Nephron (organoid): Measurements from ENCODE around the gene PCDH17.

Experiments used
- H3K27ac Mint-ChIP-seq, 3 experiments: 2 replicates each; pipeline ENCODE4 v1.8.0; 2020; ENCODE audit warnings: mixed read lengths in 3 of 3, mild to moderate bottlenecking in 2 of 3, moderate library complexity in 1 of 3
- H3K27me3 Mint-ChIP-seq: 2 replicates; pipeline ENCODE4 v1.8.0; 2021; ENCODE audit warnings: low read depth, mild to moderate bottlenecking, moderate library complexity, mixed read lengths
- H3K36me3 Mint-ChIP-seq: 2 replicates; pipeline ENCODE4 v1.8.0; 2020; ENCODE audit warnings: low read depth, mixed read lengths
- H3K4me1 Mint-ChIP-seq: 2 replicates; pipeline ENCODE4 v1.8.0; 2020; ENCODE audit warnings: mixed read lengths
- H3K4me3 Mint-ChIP-seq, 3 experiments: 2 replicates each; pipeline ENCODE4 v1.8.0; 2020; ENCODE audit warnings: mild to moderate bottlenecking in 3 of 3, mixed read lengths in 3 of 3, moderate library complexity in 2 of 3
- H3K9me3 Mint-ChIP-seq: 2 replicates; pipeline ENCODE4 v1.8.0; 2020; ENCODE audit warnings: mixed read lengths
- TF ChIP-seq, protein P1 (sequence below), 3 experiments: fragments of 200-600 bp; sonication (generic); IDR thresholded peaks; one replicate each; pipeline ENCODE4 v1.5.0; 2021; ENCODE audit warnings: antibody characterized with exemption in 3 of 3; ENCODE audit not compliant: unreplicated experiment in 3 of 3

PCDH17 gene, protein sequence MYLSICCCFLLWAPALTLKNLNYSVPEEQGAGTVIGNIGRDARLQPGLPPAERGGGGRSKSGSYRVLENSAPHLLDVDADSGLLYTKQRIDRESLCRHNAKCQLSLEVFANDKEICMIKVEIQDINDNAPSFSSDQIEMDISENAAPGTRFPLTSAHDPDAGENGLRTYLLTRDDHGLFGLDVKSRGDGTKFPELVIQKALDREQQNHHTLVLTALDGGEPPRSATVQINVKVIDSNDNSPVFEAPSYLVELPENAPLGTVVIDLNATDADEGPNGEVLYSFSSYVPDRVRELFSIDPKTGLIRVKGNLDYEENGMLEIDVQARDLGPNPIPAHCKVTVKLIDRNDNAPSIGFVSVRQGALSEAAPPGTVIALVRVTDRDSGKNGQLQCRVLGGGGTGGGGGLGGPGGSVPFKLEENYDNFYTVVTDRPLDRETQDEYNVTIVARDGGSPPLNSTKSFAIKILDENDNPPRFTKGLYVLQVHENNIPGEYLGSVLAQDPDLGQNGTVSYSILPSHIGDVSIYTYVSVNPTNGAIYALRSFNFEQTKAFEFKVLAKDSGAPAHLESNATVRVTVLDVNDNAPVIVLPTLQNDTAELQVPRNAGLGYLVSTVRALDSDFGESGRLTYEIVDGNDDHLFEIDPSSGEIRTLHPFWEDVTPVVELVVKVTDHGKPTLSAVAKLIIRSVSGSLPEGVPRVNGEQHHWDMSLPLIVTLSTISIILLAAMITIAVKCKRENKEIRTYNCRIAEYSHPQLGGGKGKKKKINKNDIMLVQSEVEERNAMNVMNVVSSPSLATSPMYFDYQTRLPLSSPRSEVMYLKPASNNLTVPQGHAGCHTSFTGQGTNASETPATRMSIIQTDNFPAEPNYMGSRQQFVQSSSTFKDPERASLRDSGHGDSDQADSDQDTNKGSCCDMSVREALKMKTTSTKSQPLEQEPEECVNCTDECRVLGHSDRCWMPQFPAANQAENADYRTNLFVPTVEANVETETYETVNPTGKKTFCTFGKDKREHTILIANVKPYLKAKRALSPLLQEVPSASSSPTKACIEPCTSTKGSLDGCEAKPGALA (N-terminal part only)

DNA sequence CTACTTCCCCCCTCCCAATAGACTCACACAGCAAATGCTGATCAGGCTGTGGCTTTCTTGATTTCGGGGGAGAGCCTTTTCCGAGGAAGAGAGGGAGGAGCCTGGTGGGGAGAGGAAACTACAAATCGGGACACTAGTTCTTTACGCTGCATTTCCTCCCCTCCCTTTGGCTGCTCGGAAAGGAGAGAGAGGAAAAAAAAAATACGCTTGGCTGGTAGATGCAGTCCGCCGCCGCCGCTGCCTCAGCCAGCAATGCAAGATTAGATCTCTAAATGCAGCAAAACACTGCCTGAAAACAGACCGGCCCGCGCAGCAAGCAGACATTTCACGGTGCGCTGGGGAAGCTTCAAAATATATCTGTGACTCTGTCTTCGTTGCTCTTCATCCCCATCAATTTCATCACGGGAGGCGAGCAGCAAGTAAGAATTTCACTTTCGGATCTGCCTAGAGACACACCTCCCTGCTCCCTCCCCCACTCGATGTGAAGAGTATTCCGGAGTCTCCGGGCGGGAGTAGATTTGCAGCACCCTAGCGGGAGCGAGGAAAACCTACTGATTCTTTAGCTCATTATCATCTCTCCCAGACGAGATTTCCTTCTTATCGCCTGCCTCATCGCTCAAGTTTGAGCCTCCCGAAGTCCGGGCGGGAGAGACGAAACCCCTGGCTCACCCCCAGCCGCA, at the start of gene PCDH17:
TSS of gene PCDH17 (plus strand) at position 149 of the 680 bp plus-strand sequence. CDS start 803 bp downstream, outside the sequence.
- Mint-ChIP-seq H3K4me3 (peak within 1 kb of the TSS; percentile 91 to 96 (median 92)), H3K4me1 (peaks cover 20% of the 10 kb centered on the region), H3K36me3 (peaks cover 32% of the 10 kb centered on the region), H3K9me3 (peaks cover 2% of the 10 kb centered on the region), H3K27me3 (peaks cover 63% of the 10 kb centered on the region), H3K27ac (peak within 1 kb of the TSS; percentile 85 to 87 (median 86))
- TF ChIP-seq, protein P1, sequence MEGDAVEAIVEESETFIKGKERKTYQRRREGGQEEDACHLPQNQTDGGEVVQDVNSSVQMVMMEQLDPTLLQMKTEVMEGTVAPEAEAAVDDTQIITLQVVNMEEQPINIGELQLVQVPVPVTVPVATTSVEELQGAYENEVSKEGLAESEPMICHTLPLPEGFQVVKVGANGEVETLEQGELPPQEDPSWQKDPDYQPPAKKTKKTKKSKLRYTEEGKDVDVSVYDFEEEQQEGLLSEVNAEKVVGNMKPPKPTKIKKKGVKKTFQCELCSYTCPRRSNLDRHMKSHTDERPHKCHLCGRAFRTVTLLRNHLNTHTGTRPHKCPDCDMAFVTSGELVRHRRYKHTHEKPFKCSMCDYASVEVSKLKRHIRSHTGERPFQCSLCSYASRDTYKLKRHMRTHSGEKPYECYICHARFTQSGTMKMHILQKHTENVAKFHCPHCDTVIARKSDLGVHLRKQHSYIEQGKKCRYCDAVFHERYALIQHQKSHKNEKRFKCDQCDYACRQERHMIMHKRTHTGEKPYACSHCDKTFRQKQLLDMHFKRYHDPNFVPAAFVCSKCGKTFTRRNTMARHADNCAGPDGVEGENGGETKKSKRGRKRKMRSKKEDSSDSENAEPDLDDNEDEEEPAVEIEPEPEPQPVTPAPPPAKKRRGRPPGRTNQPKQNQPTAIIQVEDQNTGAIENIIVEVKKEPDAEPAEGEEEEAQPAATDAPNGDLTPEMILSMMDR (IDR thresholded peaks at IDR 0.05; ENCODE audit: unreplicated experiment in 3 of 3): peak in 2 of 3 experiments; percentile 4 to 6

DNA sequence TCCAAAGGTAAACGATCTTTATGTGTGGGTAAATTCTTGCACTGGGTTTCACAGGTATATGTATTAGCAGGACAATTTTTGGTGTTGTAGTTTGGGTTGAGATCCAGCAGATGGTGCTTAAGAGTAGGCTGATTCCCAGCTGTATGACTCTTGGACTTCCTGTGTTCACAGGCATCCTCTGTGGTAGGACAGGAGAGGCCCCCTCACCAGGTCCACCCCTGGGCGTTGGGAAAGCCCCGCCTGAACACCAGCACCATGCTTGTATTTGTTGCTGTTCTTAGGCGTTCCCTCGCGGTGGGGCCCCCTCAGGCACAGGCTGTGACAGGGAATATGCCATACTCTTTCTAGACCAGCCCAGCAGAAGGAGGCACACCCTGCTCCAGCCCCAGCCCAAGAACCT, 49.5 kb upstream of the PCDH17 start:
- H3K36me3 Mint-ChIP-seq: no peaks in the 10 kb centered on the region
- no peaks in the 10 kb centered on the region for H3K27me3 Mint-ChIP-seq
- H3K27ac Mint-ChIP-seq: no peak overlapping the region
- no peaks in the 10 kb centered on the region for H3K4me1 Mint-ChIP-seq
- TF ChIP-seq, protein P1 (IDR thresholded peaks at IDR 0.05; ENCODE audit: unreplicated experiment in 3 of 3): no peak
- H3K4me3 Mint-ChIP-seq: no peak overlapping the region
- no peaks in the 10 kb centered on the region for H3K9me3 Mint-ChIP-seq

DNA sequence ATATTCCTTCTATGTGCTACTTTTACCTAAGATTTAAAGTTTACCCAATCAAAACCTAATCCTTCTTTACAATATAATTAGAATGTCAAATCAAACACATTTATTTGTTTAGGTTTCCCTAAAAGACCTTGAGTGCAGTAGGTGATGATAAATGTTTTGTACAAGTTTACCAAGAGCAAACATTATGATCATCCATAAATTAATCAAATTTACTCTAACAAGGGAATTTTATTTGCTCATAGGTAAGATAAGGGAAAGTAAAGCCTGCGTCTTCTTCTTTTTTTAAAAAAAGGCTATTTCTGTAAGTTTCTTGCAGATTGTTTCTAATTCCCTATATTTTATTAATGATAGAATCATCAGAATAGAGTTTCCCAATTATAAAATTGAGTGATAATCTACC, 48.0 kb upstream of the PCDH17 start:
- Mint-ChIP-seq H3K9me3 (no peaks in the 10 kb centered on the region), H3K4me3 (no peak overlapping the region), H3K36me3 (no peaks in the 10 kb centered on the region), H3K27me3 (no peaks in the 10 kb centered on the region), H3K4me1 (no peaks in the 10 kb centered on the region), H3K27ac (no peak overlapping the region)
- TF ChIP-seq, protein P1 (IDR thresholded peaks at IDR 0.05; ENCODE audit: unreplicated experiment in 3 of 3): no peak

DNA sequence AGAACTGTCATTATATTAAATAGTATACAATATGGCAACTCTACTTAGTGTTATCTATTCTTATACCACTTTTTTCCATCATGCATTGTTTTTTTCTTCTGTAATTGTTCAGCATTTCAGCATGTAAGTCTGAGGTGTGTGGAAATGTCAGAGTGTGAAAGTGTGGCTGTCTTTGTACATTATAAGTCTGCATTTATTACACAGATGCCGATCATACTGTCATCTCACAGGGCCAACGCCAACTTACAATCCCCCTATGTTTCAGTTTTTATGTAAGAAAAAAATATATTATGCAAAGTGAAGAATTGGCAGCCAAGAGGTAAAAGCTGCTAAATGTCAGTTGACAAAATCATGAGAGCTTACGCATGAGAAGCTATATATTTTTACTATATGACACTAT, 42.9 kb upstream of the PCDH17 start:
- H3K27ac Mint-ChIP-seq: no peak overlapping the region
- TF ChIP-seq, protein P1 (IDR thresholded peaks at IDR 0.05; ENCODE audit: unreplicated experiment in 3 of 3): no peak
- H3K36me3 Mint-ChIP-seq: no peaks in the 10 kb centered on the region
- no peaks in the 10 kb centered on the region for H3K27me3 Mint-ChIP-seq
- H3K4me1 Mint-ChIP-seq: no peaks in the 10 kb centered on the region
- H3K9me3 Mint-ChIP-seq: no peaks in the 10 kb centered on the region
- H3K4me3 Mint-ChIP-seq: no peak overlapping the region

DNA sequence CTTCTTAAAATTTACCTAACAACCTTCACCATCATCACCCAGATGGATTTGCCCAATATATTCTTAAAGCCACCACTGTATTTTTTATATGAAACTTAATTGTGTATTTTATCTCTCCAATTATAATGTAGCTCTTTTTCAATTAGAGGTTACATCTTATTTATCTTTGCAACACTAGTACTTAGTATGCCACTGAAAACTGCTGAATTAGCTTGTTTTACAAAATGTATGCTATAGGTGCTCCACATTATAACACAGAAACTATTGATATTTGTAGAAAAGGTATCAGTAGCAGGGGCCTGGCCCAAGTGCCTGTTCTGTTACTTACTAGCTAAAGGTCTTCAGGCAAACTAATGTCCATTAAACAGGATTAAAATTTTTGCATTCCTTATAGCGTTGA, 35.8 kb upstream of the PCDH17 start:
- TF ChIP-seq, protein P1 (IDR thresholded peaks at IDR 0.05; ENCODE audit: unreplicated experiment in 3 of 3): no peak
- H3K9me3 Mint-ChIP-seq: no peaks in the 10 kb centered on the region
- H3K36me3 Mint-ChIP-seq: no peaks in the 10 kb centered on the region
- no peak overlapping the region for H3K27ac Mint-ChIP-seq
- no peaks in the 10 kb centered on the region for H3K4me1 Mint-ChIP-seq
- H3K27me3 Mint-ChIP-seq: no peaks in the 10 kb centered on the region
- no peak overlapping the region for H3K4me3 Mint-ChIP-seq
